ENCODE measurements around the gene THOC2.
"Not testable (repeated sequence)": the region's sequence is repeated elsewhere in the genome, so short reads cannot be mapped to it uniquely, and the experiment has no call there.

Gene THOC2

GRCh38 chrX:123663720-123664119, 69.1 kb downstream of the THOC2 start:
- not testable (repeated sequence) for DNase-seq

GRCh38 chrX:123656507-123656906, 76.3 kb downstream of the THOC2 start:
- DNase-seq: not testable (repeated sequence)

- not testable (repeated sequence) for DNase-seq
Measured at GRCh38 chrX:123648811-123649181, 84.1 kb downstream of the THOC2 start.

- DNase-seq: no peak
Measured at GRCh38 chrX:123648028-123648810, 84.6 kb downstream of the THOC2 start.

- DNase-seq: no peak
Measured at GRCh38 chrX:123647244-123647643, 85.6 kb downstream of the THOC2 start.

GRCh38 chrX:123629502-123629901, 103.3 kb downstream of the THOC2 start:
- DNase-seq: no peak

GRCh38 chrX:123626962-123627361, 105.9 kb downstream of the THOC2 start:
- no peak for DNase-seq

GRCh38 chrX:123625952-123626351, 106.9 kb downstream of the THOC2 start:
- DNase-seq: no peak

GRCh38 chrX:123625477-123625876, 107.4 kb downstream of the THOC2 start:
- DNase-seq: no peak

- DNase-seq: no peak
Measured at GRCh38 chrX:123617007-123617406, 115.8 kb downstream of the THOC2 start.

GRCh38 chrX:123610915-123611314, 121.9 kb downstream of the THOC2 start:
- DNase-seq: no peak

- no peak for DNase-seq
Measured at GRCh38 chrX:123607806-123608205, 125.0 kb downstream of the THOC2 start.

- no peak for DNase-seq
Measured at GRCh38 chrX:123607270-123607669, 125.6 kb downstream of the THOC2 start.

- no peak for DNase-seq
Measured at GRCh38 chrX:123603491-123603890, 129.4 kb downstream of the THOC2 start.

- DNase-seq: no peak
Measured at GRCh38 chrX:123601437-123601836, 131.4 kb downstream of the THOC2 start.

- DNase-seq: no peak
Measured at GRCh38 chrX:123600181-123600580, 132.7 kb downstream of the THOC2 start.

GRCh38 chrX:123590842-123591486, 141.9 kb downstream of the THOC2 start:
- DNase-seq: no peak

- no peak for DNase-seq
Measured at GRCh38 chrX:123588723-123589122, 144.1 kb downstream of the THOC2 start.

GRCh38 chrX:123581586-123581985, 151.3 kb downstream of the THOC2 start:
- DNase-seq: no peak

- DNase-seq: no peak
Measured at GRCh38 chrX:123580792-123581191, 152.1 kb downstream of the THOC2 start.

GRCh38 chrX:123574027-123574426, 158.8 kb downstream of the THOC2 start:
- not testable (repeated sequence) for DNase-seq

- DNase-seq: no peak
Measured at GRCh38 chrX:123570011-123570590, 162.8 kb downstream of the THOC2 start.

- DNase-seq: no peak
Measured at GRCh38 chrX:123563167-123563566, 169.7 kb downstream of the THOC2 start.
